K562 (cell line): ENCODE results near the gene TSSK2. TPM values are rescaled to one million over a fixed set of nuclear protein-coding genes. Genes with fewer than 3 reads are reported as not detected.

Source experiments
- ATAC-seq: fragments of 200-7000 bp; cut with Tn5 transposase; 3 replicates; pipeline ENCODE4 v1.9.1; 2020; ENCODE audit warnings: moderate library complexity
- BruUV-seq: library from RNA; stranded (reverse); fragments of 400-500 nt; replicated peaks from 2 replicates; lab custom pipeline; 2021; lab: Mats Ljungman, UMichigan
- CTCF ChIA-PET: fragments of 300-600 bp; formaldehyde crosslinking; extraction: SDS; loops from one replicate; lab custom pipeline; 2021; ENCODE audit warnings: low intra/inter-chr PET ratio; lab: Yijun Ruan, JAX
- POLR2A ChIA-PET: fragments of 300-600, 350-650 bp; sonication (Branson Sonifier 250); formaldehyde crosslinking; extraction: SDS; loops from one replicate; lab custom pipeline; 2021; ENCODE audit warnings: antibody characterized with exemption, inconsistent platforms; lab: Yijun Ruan, JAX
- DNase-seq, 4 experiments: peaks; one replicate each; pipeline versions ENCODE4 v3.0.0 to v3.0.0-alpha.2; 2011 to 2018; ENCODE audit warnings: low spot score in 3 of 4, mixed read lengths in 3 of 4; ENCODE audit errors: extremely low read depth in 1 of 4
- FAIRE-seq: peaks from 2 replicates; lab custom pipeline; 2011; peaks lifted over from hg19 to GRCh38; lab: Jason Lieb, UNC
- H2AFZ ChIP-seq: 2 replicates; pipeline ENCODE4 v1.6.0; 2011; ENCODE audit warnings: low read depth, low read length, control low read depth, inconsistent platforms
- H3K27ac ChIP-seq: fragments of 200-600 bp; 3 replicates; pipeline ENCODE4 v1.8.0; 2011; ENCODE audit warnings: low read depth, mild to moderate bottlenecking, control low read depth, inconsistent platforms, low read length, moderate library complexity, mixed read lengths; ENCODE audit errors: extremely low read depth
- H3K27me3 ChIP-seq, 2 experiments: fragments of 300-600 bp in 1 of 2; 2 replicates in 1 of 2; 3 replicates in 1 of 2; pipeline versions ENCODE4 v1.6.0 to v1.8.0; 2011; ENCODE audit warnings: inconsistent platforms in 2 of 2, low read length in 2 of 2, mild to moderate bottlenecking in 1 of 2, mixed read lengths in 1 of 2, moderate library complexity in 1 of 2; ENCODE audit not compliant: control insufficient read depth in 2 of 2, insufficient read depth in 2 of 2
- H3K36me3 ChIP-seq: fragments of 300-600 bp; 3 replicates; pipeline ENCODE4 v1.8.0; 2011; ENCODE audit warnings: mild to moderate bottlenecking, low read length, inconsistent platforms; ENCODE audit not compliant: control insufficient read depth, insufficient read depth
- H3K4me1 ChIP-seq, 2 experiments: fragments of 200-600 bp in 1 of 2; replicated peaks in 1 of 2; 2 replicates in 1 of 2; 3 replicates in 1 of 2; pipeline versions ENCODE4 v1.5.1 to v1.8.0; 2011; ENCODE audit warnings: inconsistent platforms in 2 of 2, low read length in 2 of 2, mild to moderate bottlenecking in 1 of 2, mixed read lengths in 1 of 2, moderate library complexity in 1 of 2; ENCODE audit not compliant: control insufficient read depth in 2 of 2, insufficient read depth in 2 of 2
- H3K4me2 ChIP-seq: 2 replicates; pipeline ENCODE4 v1.6.1; 2011; ENCODE audit warnings: low read length, control low read depth, inconsistent platforms, mixed read lengths; ENCODE audit not compliant: insufficient read depth
- H3K4me3 ChIP-seq: fragments of 200-600 bp; sonication (generic), shearing (Covaris generic); 2 replicates; pipeline ENCODE4 v1.5.1; 2016; ENCODE audit warnings: control low read depth, inconsistent platforms
- H3K79me2 ChIP-seq: fragments of 200-600 bp; 3 replicates; pipeline ENCODE4 v1.8.0; 2011; ENCODE audit warnings: low read length, inconsistent platforms; ENCODE audit not compliant: control insufficient read depth, insufficient read depth
- H3K9ac ChIP-seq, 2 experiments: 2 replicates each; pipeline versions ENCODE4 v1.6.0 to v1.6.1; 2011; ENCODE audit warnings: low read depth in 2 of 2, low read length in 2 of 2, control low read depth in 1 of 2, inconsistent platforms in 1 of 2, mild to moderate bottlenecking in 1 of 2, mixed read lengths in 1 of 2; ENCODE audit not compliant: insufficient read depth in 1 of 2
- H3K9me1 ChIP-seq: one replicate; pipeline ENCODE4 v1.6.0; 2011; ENCODE audit warnings: inconsistent platforms, mild to moderate bottlenecking, low read length, moderate library complexity; ENCODE audit not compliant: control insufficient read depth, insufficient read depth
- H3K9me3 ChIP-seq: replicated peaks from 2 replicates; pipeline ENCODE4 v1.5.1; 2011; ENCODE audit warnings: low read depth, low read length, inconsistent platforms; ENCODE audit not compliant: control insufficient read depth, insufficient read depth
- H4K20me1 ChIP-seq: replicated peaks from 2 replicates; pipeline ENCODE4 v1.6.1; 2011; ENCODE audit warnings: low read length, inconsistent platforms, mixed read lengths; ENCODE audit not compliant: control insufficient read depth, insufficient read depth
- ARID3B ChIP-seq: fragments of 250-450 bp; sonication (Bioruptor Pico); IDR thresholded peaks from 2 replicates; pipeline ENCODE4 v1.4.0; 2020; ENCODE audit warnings: borderline replicate concordance
- ATF1 ChIP-seq, 2 experiments: fragments of 450-650 bp in 1 of 2; IDR thresholded peaks; 2 replicates each; pipeline ENCODE4 v1.6.1; 2016; ENCODE audit warnings: missing compliant biosample characterization in 1 of 2, missing genetic modification characterization in 1 of 2
- BRF2 ChIP-seq: IDR thresholded peaks from 3 replicates; pipeline ENCODE4 v1.6.1; 2011; ENCODE audit warnings: borderline replicate concordance, mild to moderate bottlenecking; ENCODE audit not compliant: insufficient read length, insufficient read depth
- CTCF ChIP-seq, 3 experiments: IDR thresholded peaks in 2 of 3; conservative IDR thresholded peaks in 1 of 3; 2 replicates each; pipeline ENCODE4 v1.5.1; 2011 to 2012; ENCODE audit warnings: low read length in 3 of 3, mild to moderate bottlenecking in 3 of 3, control low read depth in 2 of 3, improper control_type of control experiment in 1 of 3, inconsistent platforms in 1 of 3, low read depth in 1 of 3, mixed read lengths in 1 of 3, moderate library complexity in 1 of 3; ENCODE audit not compliant: insufficient read depth in 2 of 3
- E2F6 ChIP-seq, 2 experiments: IDR thresholded peaks; 2 replicates each; pipeline ENCODE4 v1.6.1; 2011; ENCODE audit warnings: borderline replicate concordance in 1 of 2, control low read depth in 1 of 2, low read depth in 1 of 2, low read length in 1 of 2, mild to moderate bottlenecking in 1 of 2, mixed read lengths in 1 of 2, moderate library complexity in 1 of 2; ENCODE audit not compliant: insufficient read depth in 1 of 2, insufficient read length in 1 of 2, poor library complexity in 1 of 2, severe bottlenecking in 1 of 2; ENCODE audit errors: extremely low read depth in 1 of 2
- HOMEZ ChIP-seq: fragments of 250-450 bp; sonication (Bioruptor Pico); IDR thresholded peaks from 2 replicates; pipeline ENCODE4 v1.4.0; 2020; ENCODE audit warnings: mild to moderate bottlenecking, moderate library complexity
- POLR2AphosphoS2 ChIP-seq: IDR thresholded peaks from 2 replicates; pipeline ENCODE4 v1.6.1; 2012; ENCODE audit warnings: low read length, improper control_type of control experiment
- RAD21 ChIP-seq, 2 experiments: fragments of 250-450 bp in 1 of 2; fragments of 450-650 bp in 1 of 2; sonication (Bioruptor Pico) in 1 of 2; formaldehyde crosslinking in 1 of 2; IDR thresholded peaks in 1 of 2; conservative IDR thresholded peaks in 1 of 2; 2 replicates each; pipeline versions ENCODE4 v1.4.0 to v1.8.0; 2020 to 2022; ENCODE audit warnings: mild to moderate bottlenecking in 2 of 2, moderate library complexity in 1 of 2
- SAP30 ChIP-seq: fragments of 200-600 bp; sonication (generic); IDR thresholded peaks from 2 replicates; pipeline ENCODE4 v1.6.1; 2012; ENCODE audit warnings: borderline replicate concordance, low read depth, mild to moderate bottlenecking, moderate library complexity, low read length, control low read depth, inconsistent platforms; ENCODE audit not compliant: insufficient read depth, poor library complexity, severe bottlenecking
- ZNF77 ChIP-seq: fragments of 250-450 bp; sonication (Bioruptor Pico); IDR thresholded peaks from 2 replicates; pipeline ENCODE4 v1.5.0; 2020
- WGBS: fragments of 100-300 bp; shearing (Covaris generic); methylation state at CpG from one replicate; pipeline ENCODE4 v1.1.6; 2016; ENCODE audit warnings: low coverage, mixed read lengths; ENCODE audit not compliant: insufficient coverage; ENCODE audit errors: missing lambda C conversion rate; 5-methylcytosine and 5-hydroxymethylcytosine counted together
- in situ Hi-C: fragments of 300-500 bp; cut with MboI; formaldehyde crosslinking; loops from 4 replicates; pipeline ENCODE4 v1.15.0; 2018; ENCODE audit warnings: inconsistent platforms, mixed read lengths
- intact Hi-C: fragments of 100-400 bp; cut with micrococcal nuclease; formaldehyde crosslinking; loops from 2 replicates; pipeline ENCODE4 v1.14.2; 2022
- polyA plus RNA-seq, 8 experiments: library from polyadenylated mRNA; depleted of rRNA in 4 of 8; stranded (reverse) in 5 of 8; unstranded in 3 of 8; fragments of >200 nt; fragmentation: Nextera tagmentation in 2 of 8; fragmentation: Illumina TruSeq in 1 of 8; extraction: Ambion mirVana in 2 of 8; extraction: Trizol in 1 of 8; gene quantifications; 2 replicates each; pipeline versions ENCODE4 v1.2.1 to v1.2.3, GENCODE V29; 2011 to 2014; ENCODE audit warnings: inconsistent platforms in 1 of 8, missing spikeins in 1 of 8
- total RNA-seq, 7 experiments: library from RNA; depleted of rRNA in 6 of 7; stranded (reverse); fragments of >200 nt in 6 of 7; fragmentation: Illumina TruSeq in 2 of 7; extraction: Trizol in 2 of 7; gene quantifications; 2 replicates each; pipeline versions ENCODE4 v1.2.1 to v1.2.3, GENCODE V29; 2011 to 2021; ENCODE audit warnings: low replicate concordance in 1 of 7

TSSK2 gene
- total and polyA plus RNA-seq, 9 of the 15 experiments (the other 6 are each of a cell fraction or from before 2014, with no cell fraction given) = 0.04 TPM; not detected in 8

GRCh38 chr22:19175602-19176174 is 44.6 kb downstream of the TSSK2 start:
- Histone ChIP-seq H2AFZ (no peak overlapping the region), H4K20me1 (peaks cover 42% of the 10 kb centered on the region), H3K27me3 (no peaks in the 10 kb centered on the region), H3K4me1 (peaks cover 51 to 100% of the 10 kb centered on the region in 2 experiments), H3K9me1 (peaks cover 28% of the 10 kb centered on the region), H3K27ac (peak overlapping the region; percentile 17; the same call in 2 of the 3 replicates), H3K9me3 (no peaks in the 10 kb centered on the region), H3K4me3 (no peak overlapping the region), H3K36me3 (peaks cover 55% of the 10 kb centered on the region), H3K79me2 (peaks cover 77% of the 10 kb centered on the region), H3K9ac (peak overlapping the region in 1 of 2 experiments; percentile 96; a peak in 2 of 4 replicates), H3K4me2 (0 out of 2 replicates have a peak overlapping the region, but pooled peaks have one; percentile 15)
- in situ Hi-C loops = loop anchor here (5.0 kb wide), 1 partner anchor 452 kb away; no protein-coding TSS in a partner anchor
- WGBS = 82% methylated on average over 21 of the region's 21 CpGs
- ATAC-seq (no peak), DNase-seq (peak in 1 of 4 experiments; percentile 79), FAIRE-seq (no peak)
- no TSS peak for BruUV-seq
- ChIA-PET POLR2A (interaction anchor here (0.6 to 11.1 kb wide), 11 partner anchors 20 to 632 kb away, joined by 3 to 191 read pairs (median 4); partner anchors contain the start of gene DGCR2), CTCF (no interaction called here)
- intact Hi-C loops = loop anchor here (5.0 kb wide), 2 partner anchors 138 to 197 kb away; no protein-coding TSS in a partner anchor
- TF ChIP-seq ZNF77 (CRISPR knock-in tag) (no peak), RAD21 (CRISPR knock-in tag; conservative IDR thresholded peaks at IDR 0.05 in 1 of 2, IDR thresholded peaks at IDR 0.05 in 1 of 2) (0 out of 4 replicates have a peak, but pooled peaks of 1 of the 2 experiments have one; percentile 16), HOMEZ (CRISPR knock-in tag) (peak; percentile 20; the same call in 1 of the 2 replicates), ATF1 (CRISPR knock-in tag; IDR thresholded peaks at IDR 0.05) (no peak), ATF1 (tag; IDR thresholded peaks at IDR 0.05) (0 out of 2 replicates have a peak, but pooled peaks have one; percentile 31), ARID3B (CRISPR knock-in tag) (no peak), E2F6 (IDR thresholded peaks at IDR 0.05; ENCODE audit: borderline replicate concordance in 1 of 2, extremely low read depth in 1 of 2, insufficient read depth in 1 of 2, insufficient read length in 1 of 2, low read depth in 1 of 2, low read length in 1 of 2, poor library complexity in 1 of 2, severe bottlenecking in 1 of 2) (peak in 1 of 2 experiments; percentile 55), POLR2AphosphoS2 (peak; percentile 74), CTCF (IDR thresholded peaks at IDR 0.05 in 2 of 3, conservative IDR thresholded peaks at IDR 0.05 in 1 of 3; ENCODE audit: insufficient read depth in 2 of 3, low read depth in 1 of 3, low read length in 3 of 3) (peak; percentile 8 to 27 (median 25); a peak in 2 of 6 replicates), BRF2 (no peak), SAP30 (peak; percentile 64)
